Smooth muscle cell (in vitro differentiated cells): Measurements from ENCODE around the gene FAM229B. TPM values are rescaled to one million over a fixed set of nuclear protein-coding genes. Genes with fewer than 3 reads are reported as not detected.

ENCODE experiments used
- DNase-seq: peaks from one replicate; lab custom pipeline; 2025; ENCODE audit not compliant: unreplicated experiment; lab: John Stamatoyannopoulos, UW
- H2AFZ ChIP-seq: fragments of 200-600 bp; sonication (generic); 2 replicates; pipeline ENCODE4 v1.6.0; 2016; ENCODE audit warnings: antibody characterized with exemption, low read depth, mild to moderate bottlenecking
- H3F3A ChIP-seq: fragments of 200-600 bp; sonication (generic); 2 replicates; pipeline ENCODE4 v1.6.0; 2017; ENCODE audit warnings: antibody characterized with exemption, low read depth
- H3K27ac ChIP-seq: fragments of 200-600 bp; sonication (generic); 2 replicates; pipeline ENCODE4 v1.5.1; 2016; ENCODE audit warnings: low read depth, mild to moderate bottlenecking
- H3K27me3 ChIP-seq: fragments of 200-600 bp; sonication (generic); 2 replicates; pipeline ENCODE4 v1.6.1; 2016; ENCODE audit warnings: low read depth, mild to moderate bottlenecking
- H3K36me3 ChIP-seq: fragments of 200-600 bp; sonication (generic); 2 replicates; pipeline ENCODE4 v1.5.1; 2016; ENCODE audit warnings: low read depth
- H3K4me1 ChIP-seq: fragments of 200-600 bp; sonication (generic); 2 replicates; pipeline ENCODE4 v1.5.1; 2016; ENCODE audit warnings: low read depth
- H3K4me2 ChIP-seq: fragments of 200-600 bp; sonication (generic); 2 replicates; pipeline ENCODE4 v1.6.0; 2016; ENCODE audit warnings: mild to moderate bottlenecking
- H3K4me3 ChIP-seq: fragments of 200-600 bp; sonication (generic); 2 replicates; pipeline ENCODE4 v1.5.1; 2016; ENCODE audit warnings: mild to moderate bottlenecking
- H3K79me2 ChIP-seq: fragments of 200-600 bp; sonication (generic); 2 replicates; pipeline ENCODE4 v1.6.0; 2016; ENCODE audit warnings: low read depth, mild to moderate bottlenecking
- H3K9ac ChIP-seq: fragments of 200-600 bp; sonication (generic); 2 replicates; pipeline ENCODE4 v1.6.0; 2016; ENCODE audit warnings: low read depth
- H3K9me3 ChIP-seq: fragments of 200-600 bp; sonication (generic); replicated peaks from 2 replicates; pipeline ENCODE4 v1.5.1; 2016; ENCODE audit warnings: low read depth
- H4K20me1 ChIP-seq: fragments of 200-600 bp; sonication (generic); 2 replicates; pipeline ENCODE4 v1.6.0; 2016; ENCODE audit warnings: low read depth
- WGBS: methylation state at CpG from one replicate; pipeline ENCODE4 v1.1.7; 2016; ENCODE audit warnings: low lambda C conversion rate; 5-methylcytosine and 5-hydroxymethylcytosine counted together
- polyA plus RNA-seq: library from polyadenylated mRNA; unstranded; fragments of >200 nt; fragmentation: Nextera tagmentation; extraction: Ambion mirVana; gene quantifications from 2 replicates; pipeline ENCODE4 v1.2.1, GENCODE V29; 2016
- total RNA-seq: library from RNA; depleted of rRNA; stranded (reverse); fragments of >200 nt; gene quantifications from 2 replicates; pipeline ENCODE4 v1.2.3, GENCODE V29; 2014
- TF ChIP-seq, protein P1 (sequence below): fragments of 200-600 bp; sonication (generic); IDR thresholded peaks from 2 replicates; pipeline ENCODE4 v1.5.1; 2017; ENCODE audit warnings: borderline replicate concordance, mild to moderate bottlenecking, antibody characterized with exemption; ENCODE audit not compliant: insufficient read depth, poor library complexity, severe bottlenecking

Gene FAM229B
- total and polyA plus RNA-seq, 2 experiments from 2014 or later: 20.7 to 42.7 TPM

DNA sequence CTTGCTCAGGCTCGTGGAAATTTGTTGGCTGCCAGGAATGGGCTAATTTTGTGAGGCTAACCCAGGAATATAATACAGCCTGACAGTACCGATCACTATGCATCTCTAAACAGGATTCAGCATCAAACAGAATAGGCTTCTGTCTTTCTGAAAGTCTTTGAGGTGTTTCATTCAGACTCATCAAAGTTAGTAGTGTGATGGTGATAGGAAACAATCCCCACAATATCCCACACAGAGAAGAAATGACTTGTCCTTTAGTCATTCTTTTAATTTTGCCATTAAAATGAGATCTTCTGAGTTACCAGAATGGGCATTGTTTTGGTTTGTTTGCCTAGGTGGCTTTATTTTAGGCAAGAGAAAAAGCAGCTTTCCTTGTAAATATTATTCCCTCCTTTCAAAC lies 54.3 kb downstream of the FAM229B start:
- no peaks in the 10 kb centered on the region for H3K36me3 ChIP-seq

DNA sequence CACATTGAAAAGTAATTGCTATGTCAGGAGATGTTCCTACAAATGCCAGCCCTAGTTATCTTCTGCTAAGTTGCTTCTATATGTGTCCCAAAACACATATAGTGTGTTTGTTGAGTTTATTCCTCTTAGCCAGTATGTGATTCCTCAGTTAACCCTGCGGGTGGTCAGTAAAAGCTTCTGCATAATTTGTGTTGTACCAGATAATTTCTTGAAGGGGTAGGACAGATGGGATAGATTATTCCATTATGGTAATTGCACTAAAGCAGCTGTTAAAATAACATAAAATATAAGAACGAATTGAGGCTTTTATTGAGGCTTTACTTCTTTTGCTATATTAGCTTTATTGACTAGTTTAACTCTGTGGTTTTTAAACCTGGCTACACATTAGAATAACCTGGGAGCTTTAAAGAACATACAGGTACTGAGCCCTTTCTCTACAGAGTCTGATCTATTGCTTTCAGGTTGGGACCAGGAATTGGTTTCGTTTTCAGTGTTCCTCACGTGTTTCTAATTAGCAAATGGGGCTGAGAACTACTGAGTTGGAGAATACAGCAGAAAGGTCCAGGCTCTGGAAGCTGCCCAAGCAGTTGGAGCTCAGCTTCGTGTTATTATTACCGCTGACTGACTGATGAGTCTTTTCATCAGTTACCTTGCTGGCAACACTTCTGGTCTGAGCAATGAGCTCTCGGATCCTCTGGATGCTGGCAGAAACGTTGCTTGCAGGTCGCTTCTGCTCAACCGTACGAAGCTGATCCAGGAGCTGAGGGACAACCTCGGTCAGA lies 56.9 kb downstream of the FAM229B start:
- no peaks in the 10 kb centered on the region for H4K20me1 ChIP-seq
- H3K36me3 ChIP-seq: no peaks in the 10 kb centered on the region
- DNase-seq: no peak
- no peaks in the 10 kb centered on the region for H3K27me3 ChIP-seq
- H3F3A ChIP-seq: no peaks in the 10 kb centered on the region
- H3K79me2 ChIP-seq: no peaks in the 10 kb centered on the region
- whole genome bisulfite sequencing: 90% methylated on average over 12 of the region's 12 CpGs
- H3K9me3 ChIP-seq: no peaks in the 10 kb centered on the region
- TF ChIP-seq, protein P1, sequence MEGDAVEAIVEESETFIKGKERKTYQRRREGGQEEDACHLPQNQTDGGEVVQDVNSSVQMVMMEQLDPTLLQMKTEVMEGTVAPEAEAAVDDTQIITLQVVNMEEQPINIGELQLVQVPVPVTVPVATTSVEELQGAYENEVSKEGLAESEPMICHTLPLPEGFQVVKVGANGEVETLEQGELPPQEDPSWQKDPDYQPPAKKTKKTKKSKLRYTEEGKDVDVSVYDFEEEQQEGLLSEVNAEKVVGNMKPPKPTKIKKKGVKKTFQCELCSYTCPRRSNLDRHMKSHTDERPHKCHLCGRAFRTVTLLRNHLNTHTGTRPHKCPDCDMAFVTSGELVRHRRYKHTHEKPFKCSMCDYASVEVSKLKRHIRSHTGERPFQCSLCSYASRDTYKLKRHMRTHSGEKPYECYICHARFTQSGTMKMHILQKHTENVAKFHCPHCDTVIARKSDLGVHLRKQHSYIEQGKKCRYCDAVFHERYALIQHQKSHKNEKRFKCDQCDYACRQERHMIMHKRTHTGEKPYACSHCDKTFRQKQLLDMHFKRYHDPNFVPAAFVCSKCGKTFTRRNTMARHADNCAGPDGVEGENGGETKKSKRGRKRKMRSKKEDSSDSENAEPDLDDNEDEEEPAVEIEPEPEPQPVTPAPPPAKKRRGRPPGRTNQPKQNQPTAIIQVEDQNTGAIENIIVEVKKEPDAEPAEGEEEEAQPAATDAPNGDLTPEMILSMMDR: no peak
- H3K4me1 ChIP-seq: no peaks in the 10 kb centered on the region
- H3K27ac ChIP-seq: no peak overlapping the region
- no peak overlapping the region for H3K4me3 ChIP-seq
- no peak overlapping the region for H3K9ac ChIP-seq
- H3K4me2 ChIP-seq: no peak overlapping the region
- H2AFZ ChIP-seq: no peak overlapping the region

More for the DNA sequence above, 54.3 kb downstream of the FAM229B start:
- H3K79me2 ChIP-seq: no peaks in the 10 kb centered on the region
- H3K4me3 ChIP-seq: no peak overlapping the region
- H3K9me3 ChIP-seq: no peaks in the 10 kb centered on the region
- no peak for DNase-seq
- no peak overlapping the region for H2AFZ ChIP-seq
- WGBS: 83% methylated on average over 2 of the region's 2 CpGs
- no peak overlapping the region for H3K4me2 ChIP-seq
- H4K20me1 ChIP-seq: no peaks in the 10 kb centered on the region
- TF ChIP-seq, protein P1: no peak
- H3K9ac ChIP-seq: no peak overlapping the region
- no peaks in the 10 kb centered on the region for H3K4me1 ChIP-seq
- no peaks in the 10 kb centered on the region for H3F3A ChIP-seq
- H3K27me3 ChIP-seq: no peaks in the 10 kb centered on the region
- H3K27ac ChIP-seq: no peak overlapping the region

DNA sequence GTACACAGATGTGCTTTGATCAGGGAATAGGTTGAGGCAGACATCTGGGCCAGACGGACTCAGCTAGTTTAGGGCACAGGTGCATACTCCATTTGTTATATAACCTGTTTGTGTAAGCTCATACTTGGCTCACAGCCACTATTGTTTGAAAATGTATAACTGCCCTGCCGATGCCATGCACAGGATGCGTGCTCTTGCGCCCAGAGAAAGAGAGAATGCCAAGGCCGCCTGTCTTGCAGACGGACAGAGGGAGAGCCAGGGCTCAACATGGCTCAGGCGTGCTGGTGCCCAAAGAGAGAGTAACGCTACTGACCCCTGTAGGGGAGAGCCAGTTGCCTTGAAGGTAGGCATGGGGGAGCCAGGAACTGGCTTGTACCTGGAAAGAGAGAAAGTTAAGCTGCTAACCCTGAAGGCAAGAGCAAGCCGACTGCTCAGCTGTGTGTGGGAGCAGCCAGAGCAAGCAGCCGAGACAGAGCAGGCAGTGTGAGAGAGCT lies 57.7 kb downstream of the FAM229B start:
- Histone ChIP-seq H3K36me3 (no peaks in the 10 kb centered on the region), H4K20me1 (no peaks in the 10 kb centered on the region), H3K4me1 (no peaks in the 10 kb centered on the region), H3F3A (no peaks in the 10 kb centered on the region), H3K4me3 (no peak overlapping the region), H3K9me3 (no peaks in the 10 kb centered on the region), H3K9ac (no peak overlapping the region), H3K79me2 (no peaks in the 10 kb centered on the region), H2AFZ (no peak overlapping the region), H3K27ac (no peak overlapping the region), H3K4me2 (no peak overlapping the region), H3K27me3 (no peaks in the 10 kb centered on the region)
- 88% methylated on average over 10 of the region's 10 CpGs for WGBS
- DNase-seq: no peak
- TF ChIP-seq, protein P1: no peak

DNA sequence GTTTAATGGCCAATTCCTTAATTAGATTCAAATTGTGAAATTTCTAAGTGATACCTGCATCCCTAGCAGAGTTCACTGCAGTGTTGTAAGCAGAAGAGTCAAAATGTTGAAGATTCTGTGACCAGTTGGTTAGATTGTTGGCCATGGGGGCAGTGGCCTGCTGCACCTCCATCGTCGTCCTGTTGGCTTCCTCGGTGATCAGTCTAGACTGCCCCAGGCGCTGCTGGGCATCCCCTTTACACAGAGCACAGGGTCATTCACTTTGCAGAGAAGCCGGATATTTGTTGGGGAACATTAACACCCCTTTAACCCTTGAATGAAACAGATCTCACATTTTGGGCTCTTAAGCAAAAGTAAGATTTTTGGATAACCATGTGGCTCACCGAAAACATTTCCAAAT lies 60.7 kb downstream of the FAM229B start:
- no peak overlapping the region for H2AFZ ChIP-seq
- H3F3A ChIP-seq: no peaks in the 10 kb centered on the region
- H3K27me3 ChIP-seq: no peaks in the 10 kb centered on the region
- TF ChIP-seq, protein P1: no peak
- no peaks in the 10 kb centered on the region for H4K20me1 ChIP-seq
- H3K4me1 ChIP-seq: no peaks in the 10 kb centered on the region
- H3K9ac ChIP-seq: no peak overlapping the region
- H3K9me3 ChIP-seq: no peaks in the 10 kb centered on the region
- 96% methylated on average over 6 of the region's 6 CpGs for WGBS
- no peak overlapping the region for H3K27ac ChIP-seq
- H3K4me2 ChIP-seq: no peak overlapping the region
- no peak for DNase-seq
- no peaks in the 10 kb centered on the region for H3K36me3 ChIP-seq
- no peak overlapping the region for H3K4me3 ChIP-seq
- H3K79me2 ChIP-seq: no peaks in the 10 kb centered on the region
